HG03280 (cell line): Measurements from ENCODE around the gene VAV2.

Experiments used
- ATAC-seq: cut with Tn5 transposase; IDR thresholded peaks from one replicate; pipeline ENCODE4 v1.9.1; 2021; ENCODE audit warnings: mild to moderate bottlenecking, moderate library complexity; ENCODE audit not compliant: unreplicated experiment

The VAV2 gene

GRCh38 chr9:133991964-133992779, at the start of gene VAV2:
Gene VAV2, minus strand, starts transcription at chr9:133992324. Its CDS starts 46 bp downstream, at chr9:133992278.
- peak; percentile 59 for ATAC-seq

GRCh38 chr9:134041649-134041962, 49.5 kb upstream of the VAV2 start:
- ATAC-seq: no peak

GRCh38 chr9:134040781-134041648, 48.9 kb upstream of the VAV2 start:
- ATAC-seq: no peak

- ATAC-seq: no peak
Measured at GRCh38 chr9:134040176-134040565, 48.0 kb upstream of the VAV2 start.

- no peak for ATAC-seq
Measured at GRCh38 chr9:134039386-134040175, 47.5 kb upstream of the VAV2 start.

GRCh38 chr9:134037641-134038040, 45.5 kb upstream of the VAV2 start:
- ATAC-seq: no peak

- ATAC-seq: no peak
Measured at GRCh38 chr9:134036130-134036529, 44.0 kb upstream of the VAV2 start.

- ATAC-seq: no peak
Measured at GRCh38 chr9:134035041-134036039, 43.2 kb upstream of the VAV2 start.

- no peak for ATAC-seq
Measured at GRCh38 chr9:134034215-134035040, 42.3 kb upstream of the VAV2 start.

- ATAC-seq: no peak
Measured at GRCh38 chr9:134033516-134034214, 41.5 kb upstream of the VAV2 start.

- ATAC-seq: no peak
Measured at GRCh38 chr9:134032456-134033222, 40.5 kb upstream of the VAV2 start.

- no peak for ATAC-seq
Measured at GRCh38 chr9:134031783-134032182, 39.7 kb upstream of the VAV2 start.

- no peak for ATAC-seq
Measured at GRCh38 chr9:134030821-134031470, 38.8 kb upstream of the VAV2 start.

GRCh38 chr9:134029248-134030226, 37.4 kb upstream of the VAV2 start:
- no peak for ATAC-seq

GRCh38 chr9:134028575-134029247, 36.6 kb upstream of the VAV2 start:
- ATAC-seq: no peak

- ATAC-seq: no peak
Measured at GRCh38 chr9:134028076-134028475, 36.0 kb upstream of the VAV2 start.
